HUDEP-2 (cell line): Measurements from ENCODE around the gene KRT74.

Experiments used
- DNase-seq, 76 experiments: peaks; one replicate each; lab custom pipeline; 2025; ENCODE audit not compliant: unreplicated experiment in 76 of 76; lab: John Stamatoyannopoulos, UW

KRT74 gene

GRCh38 chr12:52577316-52577715 lies 3.7 kb upstream of the KRT74 start:
- no peak for DNase-seq

- DNase-seq: no peak
Observed at GRCh38 chr12:52575948-52576347, 2.3 kb upstream of the KRT74 start.

GRCh38 chr12:52575256-52575655 lies 1.6 kb upstream of the KRT74 start:
- DNase-seq: no peak

GRCh38 chr12:52573306-52573705 lies 337 bp downstream of the KRT74 start:
- no peak for DNase-seq

GRCh38 chr12:52570511-52570910 lies 3.1 kb downstream of the KRT74 start:
- no peak for DNase-seq

- no peak for DNase-seq
Observed at GRCh38 chr12:52568111-52568510, 5.5 kb downstream of the KRT74 start.

GRCh38 chr12:52566847-52567291 lies 6.8 kb downstream of the KRT74 start:
- DNase-seq: peak in 3 of 76 experiments; percentile 23 to 36 (median 30)

- DNase-seq: no peak
Observed at GRCh38 chr12:52564582-52564981, 9.1 kb downstream of the KRT74 start.

- peak in 1 of 76 experiments; percentile 6 for DNase-seq
Observed at GRCh38 chr12:52561880-52562449, 11.7 kb downstream of the KRT74 start.

- DNase-seq: no peak
Observed at GRCh38 chr12:52559979-52560378, 13.7 kb downstream of the KRT74 start.

GRCh38 chr12:52558781-52559445 lies 14.7 kb downstream of the KRT74 start:
- DNase-seq: no peak

- DNase-seq: no peak
Observed at GRCh38 chr12:52557476-52557875, 16.2 kb downstream of the KRT74 start.

GRCh38 chr12:52555577-52555976 lies 18.1 kb downstream of the KRT74 start:
- DNase-seq: no peak

GRCh38 chr12:52552681-52553195 lies 20.9 kb downstream of the KRT74 start, which contains the start of gene KRT71:
TSS of gene KRT71 (minus strand) at chr12:52553145. CDS start at chr12:52553077, 68 bp downstream.
- no peak for DNase-seq

- no peak for DNase-seq
Observed at GRCh38 chr12:52552055-52552454, 21.6 kb downstream of the KRT74 start.

GRCh38 chr12:52551216-52551865 lies 22.3 kb downstream of the KRT74 start:
- no peak for DNase-seq

GRCh38 chr12:52546126-52546525 lies 27.5 kb downstream of the KRT74 start:
- no peak for DNase-seq

GRCh38 chr12:52543985-52544883 lies 29.4 kb downstream of the KRT74 start:
- no peak for DNase-seq

- no peak for DNase-seq
Observed at GRCh38 chr12:52542785-52543318, 30.8 kb downstream of the KRT74 start.

- peak in 3 of 76 experiments; percentile 1 to 4 (median 3) for DNase-seq
Observed at GRCh38 chr12:52542157-52542556, 31.5 kb downstream of the KRT74 start.
